GM13977 (cell line): Measurements from ENCODE around the gene KLHDC10.

Experiments used
- DNase-seq: peaks from one replicate; pipeline ENCODE4 v3.0.0; 2012; ENCODE audit warnings: low spot score
- in situ Hi-C: fragments of 300-500 bp; cut with MboI; formaldehyde crosslinking; loops from one replicate; pipeline ENCODE4 v1.12.0; 2022; ENCODE audit warnings: low sequenced_read_pairs, low pct_unique_long_range_greater_than_20kb, mixed read lengths, inconsistent platforms; ENCODE audit not compliant: unreplicated experiment
- TF ChIP-seq, protein P1 (sequence below): IDR thresholded peaks from 2 replicates; pipeline ENCODE4 v1.5.1; 2012; ENCODE audit warnings: mild to moderate bottlenecking, control low read depth; ENCODE audit not compliant: insufficient read depth; ENCODE audit errors: extremely low read depth, missing control alignments

KLHDC10 gene

GRCh38 chr7:130095812-130096211 is 25.5 kb downstream of the KLHDC10 start:
- in situ Hi-C loops, result no loop called here
- no peak for DNase-seq
- TF ChIP-seq, protein P1, sequence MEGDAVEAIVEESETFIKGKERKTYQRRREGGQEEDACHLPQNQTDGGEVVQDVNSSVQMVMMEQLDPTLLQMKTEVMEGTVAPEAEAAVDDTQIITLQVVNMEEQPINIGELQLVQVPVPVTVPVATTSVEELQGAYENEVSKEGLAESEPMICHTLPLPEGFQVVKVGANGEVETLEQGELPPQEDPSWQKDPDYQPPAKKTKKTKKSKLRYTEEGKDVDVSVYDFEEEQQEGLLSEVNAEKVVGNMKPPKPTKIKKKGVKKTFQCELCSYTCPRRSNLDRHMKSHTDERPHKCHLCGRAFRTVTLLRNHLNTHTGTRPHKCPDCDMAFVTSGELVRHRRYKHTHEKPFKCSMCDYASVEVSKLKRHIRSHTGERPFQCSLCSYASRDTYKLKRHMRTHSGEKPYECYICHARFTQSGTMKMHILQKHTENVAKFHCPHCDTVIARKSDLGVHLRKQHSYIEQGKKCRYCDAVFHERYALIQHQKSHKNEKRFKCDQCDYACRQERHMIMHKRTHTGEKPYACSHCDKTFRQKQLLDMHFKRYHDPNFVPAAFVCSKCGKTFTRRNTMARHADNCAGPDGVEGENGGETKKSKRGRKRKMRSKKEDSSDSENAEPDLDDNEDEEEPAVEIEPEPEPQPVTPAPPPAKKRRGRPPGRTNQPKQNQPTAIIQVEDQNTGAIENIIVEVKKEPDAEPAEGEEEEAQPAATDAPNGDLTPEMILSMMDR, result no peak

DNA sequence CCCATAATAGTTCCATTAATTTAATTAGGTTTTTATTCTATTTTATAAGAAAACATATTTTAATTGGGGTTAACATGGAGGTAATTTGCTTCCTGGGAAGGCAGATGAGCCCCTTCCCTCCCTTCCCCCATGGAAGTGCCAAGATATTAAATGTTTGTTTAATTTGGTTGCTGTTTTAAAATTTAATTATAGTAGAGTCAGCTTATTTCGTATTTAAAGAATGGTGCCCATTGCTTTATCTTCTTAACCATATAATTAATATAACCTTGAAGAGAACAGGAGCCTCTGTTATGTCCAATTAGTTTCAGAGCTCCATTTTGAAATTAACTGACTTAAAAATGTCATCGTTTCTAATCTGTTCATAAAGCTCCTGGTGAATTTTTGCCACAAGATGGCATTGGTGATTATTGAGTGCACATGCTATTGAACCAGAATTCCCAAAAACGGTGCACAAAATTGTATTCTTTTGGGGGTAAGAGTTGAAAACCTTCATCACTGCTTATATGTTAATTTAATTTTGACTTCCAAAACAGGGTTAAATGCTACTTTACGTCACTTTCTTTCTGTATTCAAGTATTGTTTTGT is 26.0 kb downstream of the KLHDC10 start:
- in situ Hi-C loops, result no loop called here
- TF ChIP-seq, protein P1, result no peak
- DNase-seq, result no peak

DNA sequence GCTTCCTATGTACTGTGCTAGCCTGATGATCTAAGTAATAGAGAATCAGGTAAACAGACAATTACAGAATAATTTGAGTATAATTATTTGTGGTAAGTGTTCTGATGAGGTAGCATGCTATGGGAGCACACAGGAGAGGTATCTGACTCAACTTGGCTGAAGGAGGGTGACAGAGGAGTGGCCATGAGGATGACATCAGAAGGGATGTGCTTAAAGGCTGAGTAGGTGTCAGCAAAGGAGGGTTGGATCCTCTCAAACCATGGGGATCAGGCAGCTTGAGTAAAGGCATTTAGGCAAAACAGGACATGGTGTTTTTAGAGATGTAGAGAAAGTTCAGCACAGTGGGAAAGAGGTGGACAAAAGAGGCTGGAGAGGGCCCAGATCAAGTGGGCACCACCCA is 29.0 kb downstream of the KLHDC10 start:
- TF ChIP-seq, protein P1, result no peak
- no peak for DNase-seq
- in situ Hi-C loops, result no loop called here

GRCh38 chr7:130102588-130102987 is 32.3 kb downstream of the KLHDC10 start:
- TF ChIP-seq, protein P1, result no peak
- in situ Hi-C loops, result no loop called here
- DNase-seq, result no peak

DNA sequence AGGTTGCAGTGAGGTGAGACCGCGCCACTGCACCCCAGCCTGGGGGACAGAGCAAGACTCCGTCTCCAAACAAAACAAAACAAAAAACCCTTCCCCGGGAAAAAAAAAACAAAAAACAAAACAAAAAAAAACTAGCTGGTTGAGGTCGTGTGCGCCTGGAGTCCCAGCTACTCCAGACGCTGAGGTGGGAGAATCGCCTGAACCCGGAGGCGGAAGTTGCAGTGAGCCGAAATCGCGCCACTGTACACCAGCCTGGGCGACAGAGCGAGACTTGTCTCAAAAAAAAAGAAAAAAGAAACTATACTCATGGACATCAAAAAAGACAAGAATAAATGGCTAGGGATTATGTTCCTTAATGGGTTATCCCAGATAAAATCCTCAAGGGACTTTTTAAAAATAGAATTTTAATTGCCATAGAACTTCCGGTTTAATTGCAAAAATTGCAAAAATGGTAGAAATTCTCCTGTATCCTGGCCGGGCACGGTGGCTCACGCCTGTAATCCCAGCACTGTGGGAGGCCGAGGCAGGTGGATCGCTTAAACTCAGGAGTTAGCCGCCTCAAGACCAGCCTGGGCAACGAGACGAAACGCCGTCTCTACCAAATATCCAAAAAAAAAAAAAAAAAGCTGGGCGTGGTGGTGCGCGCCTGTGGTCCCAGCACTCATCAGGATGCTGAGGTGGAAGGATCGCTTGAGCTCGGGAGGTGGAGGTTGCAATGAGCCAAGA is 37.8 kb downstream of the KLHDC10 start:
- in situ Hi-C loops, result no loop called here
- DNase-seq, result no peak
- TF ChIP-seq, protein P1, result no peak

DNA sequence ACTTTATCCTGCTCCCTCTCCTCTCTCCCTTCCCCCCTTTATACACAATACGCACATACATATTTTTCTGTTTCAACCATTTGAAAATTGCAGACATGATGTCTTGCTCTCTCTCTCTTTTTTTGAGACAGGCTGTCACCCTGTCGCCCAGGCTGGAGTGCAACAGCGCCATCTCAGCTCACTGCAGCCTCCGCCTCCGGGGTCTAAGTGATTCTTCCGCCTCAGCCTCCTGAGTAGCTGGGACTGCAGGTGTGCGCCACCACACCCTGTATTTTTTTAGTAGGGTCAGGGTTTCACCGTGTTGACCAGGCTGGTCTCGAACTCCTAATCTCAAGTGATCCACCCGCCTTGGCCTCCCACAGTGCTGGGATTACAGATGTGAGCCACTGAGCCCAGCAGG is 38.5 kb downstream of the KLHDC10 start:
- in situ Hi-C loops, result no loop called here
- TF ChIP-seq, protein P1, result no peak

More for the DNA sequence above, 38.5 kb downstream of the KLHDC10 start:
- DNase-seq, result no peak
